ENCODE data around the gene SHANK1. TPM values are rescaled to one million over a fixed set of nuclear protein-coding genes. Genes with fewer than 3 reads are reported as not detected.

SHANK1 gene
- total RNA-seq, 1 donor from 2014 or later = 0.36 TPM

DNA sequence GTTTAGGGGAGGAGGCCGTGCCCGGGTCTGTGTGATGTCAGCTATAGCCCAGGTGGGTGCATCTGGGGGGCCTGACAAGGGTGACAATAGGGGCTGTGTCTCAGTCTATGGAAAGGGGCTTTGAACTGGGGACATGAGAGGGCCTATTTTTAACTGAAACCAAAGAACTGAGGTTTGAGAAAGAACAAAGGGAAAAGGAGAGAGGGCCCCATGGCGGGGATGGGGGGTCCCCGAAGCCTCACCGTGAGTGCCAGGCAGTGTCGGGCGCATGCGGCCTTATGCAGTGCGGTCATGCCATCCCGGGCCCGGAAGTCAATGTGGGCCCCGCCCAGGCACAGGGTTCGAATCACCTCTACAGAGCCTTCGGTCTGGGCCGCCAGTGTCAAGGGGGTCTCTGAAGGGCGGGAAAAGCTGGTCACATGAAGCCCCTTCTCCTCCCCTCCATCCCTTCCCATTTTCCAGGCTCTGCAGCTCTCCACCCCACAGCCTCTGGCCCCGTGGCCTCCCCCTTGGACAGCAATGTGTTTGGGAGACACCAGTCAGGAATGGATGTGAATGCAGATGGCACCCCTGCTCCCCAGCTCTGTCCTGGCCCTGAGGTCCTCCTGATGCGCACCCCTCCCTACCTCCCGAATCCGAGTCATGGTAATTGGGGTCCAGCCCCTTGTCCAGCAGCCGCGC lies 5.9 kb downstream of the SHANK1 start:
- TF ChIP-seq, protein P1, sequence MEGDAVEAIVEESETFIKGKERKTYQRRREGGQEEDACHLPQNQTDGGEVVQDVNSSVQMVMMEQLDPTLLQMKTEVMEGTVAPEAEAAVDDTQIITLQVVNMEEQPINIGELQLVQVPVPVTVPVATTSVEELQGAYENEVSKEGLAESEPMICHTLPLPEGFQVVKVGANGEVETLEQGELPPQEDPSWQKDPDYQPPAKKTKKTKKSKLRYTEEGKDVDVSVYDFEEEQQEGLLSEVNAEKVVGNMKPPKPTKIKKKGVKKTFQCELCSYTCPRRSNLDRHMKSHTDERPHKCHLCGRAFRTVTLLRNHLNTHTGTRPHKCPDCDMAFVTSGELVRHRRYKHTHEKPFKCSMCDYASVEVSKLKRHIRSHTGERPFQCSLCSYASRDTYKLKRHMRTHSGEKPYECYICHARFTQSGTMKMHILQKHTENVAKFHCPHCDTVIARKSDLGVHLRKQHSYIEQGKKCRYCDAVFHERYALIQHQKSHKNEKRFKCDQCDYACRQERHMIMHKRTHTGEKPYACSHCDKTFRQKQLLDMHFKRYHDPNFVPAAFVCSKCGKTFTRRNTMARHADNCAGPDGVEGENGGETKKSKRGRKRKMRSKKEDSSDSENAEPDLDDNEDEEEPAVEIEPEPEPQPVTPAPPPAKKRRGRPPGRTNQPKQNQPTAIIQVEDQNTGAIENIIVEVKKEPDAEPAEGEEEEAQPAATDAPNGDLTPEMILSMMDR (IDR thresholded peaks at IDR 0.05; ENCODE audit: unreplicated experiment) = no peak
- H3K9me3 Mint-ChIP-seq (ENCODE audit: low read depth) = no peaks in the 10 kb centered on the region
- DNase-seq (ENCODE audit: low spot score, unreplicated experiment) = no peak
- peaks cover 3% of the 10 kb centered on the region for H3K4me1 Mint-ChIP-seq (ENCODE audit: low read depth)
- H3K27ac Mint-ChIP-seq = no peak overlapping the region
- no peaks in the 10 kb centered on the region for H3K36me3 Mint-ChIP-seq (ENCODE audit: insufficient read depth)
- no peak overlapping the region for H3K4me3 Mint-ChIP-seq (ENCODE audit: low read depth)
- peaks cover 74% of the 10 kb centered on the region for H3K27me3 Mint-ChIP-seq

- peaks cover 80% of the 10 kb centered on the region for H3K27me3 Mint-ChIP-seq
- peaks cover 3% of the 10 kb centered on the region for H3K4me1 Mint-ChIP-seq (ENCODE audit: low read depth)
- H3K4me3 Mint-ChIP-seq (ENCODE audit: low read depth) = no peak overlapping the region
- TF ChIP-seq, protein P1 (IDR thresholded peaks at IDR 0.05; ENCODE audit: unreplicated experiment) = no peak
- H3K9me3 Mint-ChIP-seq (ENCODE audit: low read depth) = no peaks in the 10 kb centered on the region
- no peaks in the 10 kb centered on the region for H3K36me3 Mint-ChIP-seq (ENCODE audit: insufficient read depth)
- no peak overlapping the region for H3K27ac Mint-ChIP-seq
- DNase-seq (ENCODE audit: low spot score, unreplicated experiment) = no peak
Measured at GRCh38 chr19:50712833-50713232, 6.8 kb downstream of the SHANK1 start.

DNA sequence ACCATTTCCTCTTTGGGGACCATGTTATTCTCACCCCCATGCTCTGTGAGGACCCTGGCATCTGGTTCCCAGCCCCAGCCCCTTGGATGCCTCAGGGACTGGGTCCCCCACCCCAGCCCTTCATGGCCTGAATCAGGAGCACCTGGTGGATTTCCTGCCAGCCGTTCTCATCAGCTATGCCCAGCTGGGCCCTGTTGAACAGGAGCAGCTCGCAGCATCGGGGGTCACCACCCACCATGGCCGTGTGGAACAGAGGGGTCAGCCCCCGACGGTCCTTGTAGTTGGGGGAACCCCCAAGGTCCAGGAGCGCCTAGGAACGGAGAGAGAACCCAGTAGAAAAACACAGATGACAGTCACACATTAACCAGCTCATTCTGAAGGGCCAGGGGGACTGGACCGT lies 7.8 kb downstream of the SHANK1 start:
- no peaks in the 10 kb centered on the region for H3K36me3 Mint-ChIP-seq (ENCODE audit: insufficient read depth)
- no peaks in the 10 kb centered on the region for H3K9me3 Mint-ChIP-seq (ENCODE audit: low read depth)
- DNase-seq (ENCODE audit: low spot score, unreplicated experiment) = no peak
- TF ChIP-seq, protein P1 (IDR thresholded peaks at IDR 0.05; ENCODE audit: unreplicated experiment) = no peak
- no peaks in the 10 kb centered on the region for H3K4me1 Mint-ChIP-seq (ENCODE audit: low read depth)
- peaks cover 81% of the 10 kb centered on the region for H3K27me3 Mint-ChIP-seq
- H3K4me3 Mint-ChIP-seq (ENCODE audit: low read depth) = no peak overlapping the region
- H3K27ac Mint-ChIP-seq = no peak overlapping the region

DNA sequence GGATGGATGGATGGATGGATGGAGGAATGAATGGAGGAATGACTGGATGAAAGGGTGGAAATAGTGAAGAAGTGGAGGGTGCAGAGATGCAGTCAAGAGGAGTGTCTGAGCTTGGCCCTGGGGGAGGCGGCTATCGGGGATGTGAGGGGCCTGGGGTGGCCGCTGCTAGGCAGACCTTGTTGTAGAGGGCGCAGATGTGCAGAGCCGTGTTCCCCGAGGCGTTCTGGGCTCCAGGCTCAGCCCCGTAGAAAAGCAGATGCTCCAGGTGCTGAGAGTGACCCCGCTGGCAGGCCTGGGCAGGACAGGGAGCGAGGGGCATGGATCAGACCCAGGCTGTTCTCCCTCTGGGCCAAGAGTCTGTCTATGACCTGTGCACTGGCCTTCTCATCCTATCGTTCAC lies 8.4 kb downstream of the SHANK1 start:
- Mint-ChIP-seq H3K36me3 (ENCODE audit: insufficient read depth) (no peaks in the 10 kb centered on the region), H3K4me1 (ENCODE audit: low read depth) (no peaks in the 10 kb centered on the region), H3K27ac (no peak overlapping the region), H3K4me3 (ENCODE audit: low read depth) (no peak overlapping the region), H3K27me3 (peaks cover 81% of the 10 kb centered on the region), H3K9me3 (ENCODE audit: low read depth) (no peaks in the 10 kb centered on the region)
- TF ChIP-seq, protein P1 (IDR thresholded peaks at IDR 0.05; ENCODE audit: unreplicated experiment) = no peak
- no peak for DNase-seq (ENCODE audit: low spot score, unreplicated experiment)

DNA sequence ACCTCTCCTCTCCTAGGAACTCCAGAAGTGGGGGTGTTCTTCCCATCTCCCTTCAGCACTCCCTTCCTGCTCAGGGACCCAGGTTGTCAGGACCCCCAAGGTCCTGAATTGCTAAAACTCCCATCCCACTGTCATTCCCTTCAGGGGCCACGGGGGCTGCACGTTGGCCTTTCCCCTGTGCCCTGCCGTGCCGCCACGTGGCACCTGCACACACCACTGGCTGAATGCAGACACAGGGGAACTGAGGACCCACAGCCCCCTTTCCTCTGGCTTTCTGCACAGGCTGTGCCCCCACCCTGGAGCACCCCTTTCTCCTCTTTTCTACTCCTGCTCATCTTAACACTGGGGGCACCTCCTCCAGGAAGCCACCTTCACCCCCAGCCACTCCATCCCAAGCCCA lies 9.0 kb downstream of the SHANK1 start:
- no peak overlapping the region for H3K4me3 Mint-ChIP-seq (ENCODE audit: low read depth)
- TF ChIP-seq, protein P1 (IDR thresholded peaks at IDR 0.05; ENCODE audit: unreplicated experiment) = no peak
- DNase-seq (ENCODE audit: low spot score, unreplicated experiment) = no peak
- no peak overlapping the region for H3K27ac Mint-ChIP-seq
- H3K9me3 Mint-ChIP-seq (ENCODE audit: low read depth) = no peaks in the 10 kb centered on the region
- peaks cover 78% of the 10 kb centered on the region for H3K27me3 Mint-ChIP-seq
- H3K36me3 Mint-ChIP-seq (ENCODE audit: insufficient read depth) = no peaks in the 10 kb centered on the region
- no peaks in the 10 kb centered on the region for H3K4me1 Mint-ChIP-seq (ENCODE audit: low read depth)
